Ascending aorta (tissue), 2 donors: ENCODE data around the gene SLC6A3. TPM values are rescaled to one million over a fixed set of nuclear protein-coding genes. Genes with fewer than 3 reads are reported as not detected.

Experiments used
- DNase-seq, 2 donors: peaks; one replicate each; pipeline ENCODE4 v3.0.0-alpha.2; 2019; ENCODE audit warnings: low spot score in 2 of 2
- H3K27ac ChIP-seq, 2 donors: fragments of 200-600 bp; sonication (generic); one replicate each; pipeline ENCODE4 v1.5.1; 2016 to 2017; ENCODE audit warnings: mild to moderate bottlenecking in 1 of 2
- H3K27me3 ChIP-seq: fragments of 200-600 bp; sonication (generic); one replicate; pipeline ENCODE4 v1.5.1; 2017
- H3K36me3 ChIP-seq, 2 donors: fragments of 200-600 bp; sonication (generic); one replicate each; pipeline ENCODE4 v1.5.1; 2016
- H3K4me1 ChIP-seq, 2 donors: fragments of 200-600 bp; sonication (generic); one replicate each; pipeline ENCODE4 v1.5.1; 2016 to 2017; ENCODE audit warnings: mild to moderate bottlenecking in 1 of 2
- H3K4me3 ChIP-seq, 2 donors: fragments of 200-600 bp; sonication (generic); one replicate each; pipeline ENCODE4 v1.5.1; 2016 to 2017; ENCODE audit warnings: mild to moderate bottlenecking in 1 of 2
- H3K9me3 ChIP-seq, 2 donors: fragments of 200-600 bp; sonication (generic); one replicate each; pipeline ENCODE4 v1.5.1; 2016
- intact Hi-C: fragments of 100-400 bp; cut with DNase I; formaldehyde crosslinking; loops from one replicate; pipeline ENCODE4 v1.15.1; 2023
- total RNA-seq: library from RNA; depleted of rRNA; stranded (reverse); fragments of >200 nt; gene quantifications from one replicate; pipeline ENCODE4 v1.1.0, GENCODE V29; 2016
- TF ChIP-seq, protein P1 (sequence below), 3 experiments: fragments of 200-600 bp in 2 of 3; fragments of 450-650 bp in 1 of 3; sonication (generic) in 2 of 3; IDR thresholded peaks; one replicate each; pipeline ENCODE4 v1.5.1; 2016 to 2019; ENCODE audit warnings: antibody characterized with exemption in 3 of 3, mild to moderate bottlenecking in 1 of 3, moderate library complexity in 1 of 3

Gene SLC6A3
- total RNA-seq, 1 donor from 2014 or later, result not detected

DNA sequence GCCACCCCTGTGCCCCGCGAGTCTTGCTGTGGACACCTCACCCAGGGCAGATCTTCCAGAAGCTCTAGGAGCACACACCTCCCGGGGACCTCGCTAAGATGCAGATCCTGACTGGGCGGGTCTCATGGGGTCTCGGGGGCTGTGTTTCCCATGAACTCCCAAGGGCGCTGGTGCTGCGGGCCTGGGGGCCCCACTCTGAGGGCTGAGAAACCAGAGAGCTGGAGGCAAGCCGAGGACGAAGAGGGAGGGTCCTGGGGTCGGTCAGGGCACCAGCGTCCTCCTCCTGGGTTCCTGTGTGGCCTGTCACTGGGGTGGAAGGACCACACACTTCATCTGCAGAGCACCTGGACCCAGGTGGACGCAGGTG lies 30.2 kb downstream of the SLC6A3 start:
- Histone ChIP-seq H3K4me1 (no peaks in the 10 kb centered on the region), H3K36me3 (no peaks in the 10 kb centered on the region), H3K9me3 (no peaks in the 10 kb centered on the region), H3K4me3 (no peak overlapping the region), H3K27ac (no peak overlapping the region), H3K27me3 (no peaks in the 10 kb centered on the region)
- intact Hi-C loops, result no loop called here
- TF ChIP-seq, protein P1, sequence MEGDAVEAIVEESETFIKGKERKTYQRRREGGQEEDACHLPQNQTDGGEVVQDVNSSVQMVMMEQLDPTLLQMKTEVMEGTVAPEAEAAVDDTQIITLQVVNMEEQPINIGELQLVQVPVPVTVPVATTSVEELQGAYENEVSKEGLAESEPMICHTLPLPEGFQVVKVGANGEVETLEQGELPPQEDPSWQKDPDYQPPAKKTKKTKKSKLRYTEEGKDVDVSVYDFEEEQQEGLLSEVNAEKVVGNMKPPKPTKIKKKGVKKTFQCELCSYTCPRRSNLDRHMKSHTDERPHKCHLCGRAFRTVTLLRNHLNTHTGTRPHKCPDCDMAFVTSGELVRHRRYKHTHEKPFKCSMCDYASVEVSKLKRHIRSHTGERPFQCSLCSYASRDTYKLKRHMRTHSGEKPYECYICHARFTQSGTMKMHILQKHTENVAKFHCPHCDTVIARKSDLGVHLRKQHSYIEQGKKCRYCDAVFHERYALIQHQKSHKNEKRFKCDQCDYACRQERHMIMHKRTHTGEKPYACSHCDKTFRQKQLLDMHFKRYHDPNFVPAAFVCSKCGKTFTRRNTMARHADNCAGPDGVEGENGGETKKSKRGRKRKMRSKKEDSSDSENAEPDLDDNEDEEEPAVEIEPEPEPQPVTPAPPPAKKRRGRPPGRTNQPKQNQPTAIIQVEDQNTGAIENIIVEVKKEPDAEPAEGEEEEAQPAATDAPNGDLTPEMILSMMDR (IDR thresholded peaks at IDR 0.05), result no peak
- DNase-seq, result peak in 1 of 2 donors; percentile 56

DNA sequence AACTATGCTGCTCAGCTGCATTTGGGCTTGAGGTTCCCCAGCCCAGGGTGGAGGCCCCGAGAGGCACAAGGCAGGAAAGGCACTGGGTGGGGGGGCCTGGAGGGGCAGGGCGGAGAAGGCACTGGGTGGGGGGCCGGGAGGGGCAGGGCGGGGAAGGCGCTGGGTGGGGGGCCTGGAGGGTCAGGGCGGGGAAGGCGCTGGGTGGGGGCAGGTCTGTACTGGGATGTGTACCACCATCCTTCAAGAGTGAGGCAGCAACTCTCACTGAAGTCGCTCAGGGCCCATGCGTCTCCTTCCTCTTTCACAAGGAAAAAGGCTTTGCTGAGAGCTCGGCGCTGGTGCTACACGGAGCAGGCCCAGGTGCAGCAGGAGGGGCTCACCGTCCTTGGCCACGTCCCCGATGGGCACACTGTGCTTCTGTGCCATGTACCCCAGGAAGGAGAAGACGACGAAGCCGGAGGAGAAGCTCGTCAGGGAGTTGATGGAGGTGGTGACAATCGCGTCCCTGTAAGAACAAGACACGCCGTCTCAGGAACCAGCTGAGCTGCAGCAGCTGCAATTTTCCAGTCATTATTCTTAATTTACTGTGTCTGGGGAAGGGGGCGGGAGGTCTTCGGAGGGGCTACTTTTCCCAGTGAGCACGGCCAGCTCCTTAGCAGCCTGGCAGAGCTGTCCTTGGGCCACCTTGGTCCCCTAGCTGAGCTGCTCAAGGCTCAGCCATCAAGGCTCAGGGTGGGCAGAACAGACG lies 30.8 kb downstream of the SLC6A3 start:
- Histone ChIP-seq H3K27ac (no peak overlapping the region), H3K36me3 (no peaks in the 10 kb centered on the region), H3K9me3 (no peaks in the 10 kb centered on the region), H3K4me1 (no peaks in the 10 kb centered on the region), H3K4me3 (no peak overlapping the region), H3K27me3 (no peaks in the 10 kb centered on the region)
- TF ChIP-seq, protein P1 (IDR thresholded peaks at IDR 0.05), result no peak
- peak in 1 of 2 donors; percentile 47 for DNase-seq
- intact Hi-C loops, result no loop called here

DNA sequence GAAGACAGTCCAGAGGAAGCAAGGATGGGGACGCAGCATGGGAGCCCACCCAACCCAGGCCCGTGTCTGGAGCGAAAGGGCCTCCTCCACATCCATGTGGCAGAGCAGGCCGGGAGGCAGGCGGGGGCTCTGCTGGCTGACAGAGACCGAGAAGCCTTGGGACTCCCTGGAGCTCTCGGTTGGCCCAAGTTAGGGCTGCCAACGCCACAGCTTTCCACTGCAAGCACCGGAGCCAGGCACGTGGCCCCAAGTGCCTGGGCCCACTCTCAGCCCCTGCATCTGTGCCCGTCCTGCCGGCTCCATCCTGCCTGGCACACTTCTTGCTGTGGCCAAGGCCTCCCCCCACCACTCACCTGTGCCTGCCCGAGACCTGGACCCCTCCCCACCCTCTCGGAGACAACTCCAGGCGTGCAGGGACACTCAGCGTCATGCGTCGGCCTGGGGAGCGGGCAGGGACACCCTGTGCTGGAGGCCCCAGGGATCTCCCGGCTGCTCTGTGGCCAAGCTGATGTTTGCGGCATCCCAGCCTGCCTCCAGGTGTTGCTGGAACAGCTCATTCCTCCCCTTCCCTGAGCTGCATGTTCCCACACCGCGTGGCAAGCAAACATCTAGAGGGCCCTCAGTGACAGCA lies 31.5 kb downstream of the SLC6A3 start:
- H3K27me3 ChIP-seq, result no peaks in the 10 kb centered on the region
- H3K4me1 ChIP-seq, result no peaks in the 10 kb centered on the region
- no peaks in the 10 kb centered on the region for H3K9me3 ChIP-seq
- TF ChIP-seq, protein P1 (IDR thresholded peaks at IDR 0.05), result no peak
- peak in 1 of 2 donors; percentile 58 for DNase-seq
- no peak overlapping the region for H3K4me3 ChIP-seq
- H3K36me3 ChIP-seq, result no peaks in the 10 kb centered on the region
- intact Hi-C loops, result no loop called here
- H3K27ac ChIP-seq, result no peak overlapping the region

DNA sequence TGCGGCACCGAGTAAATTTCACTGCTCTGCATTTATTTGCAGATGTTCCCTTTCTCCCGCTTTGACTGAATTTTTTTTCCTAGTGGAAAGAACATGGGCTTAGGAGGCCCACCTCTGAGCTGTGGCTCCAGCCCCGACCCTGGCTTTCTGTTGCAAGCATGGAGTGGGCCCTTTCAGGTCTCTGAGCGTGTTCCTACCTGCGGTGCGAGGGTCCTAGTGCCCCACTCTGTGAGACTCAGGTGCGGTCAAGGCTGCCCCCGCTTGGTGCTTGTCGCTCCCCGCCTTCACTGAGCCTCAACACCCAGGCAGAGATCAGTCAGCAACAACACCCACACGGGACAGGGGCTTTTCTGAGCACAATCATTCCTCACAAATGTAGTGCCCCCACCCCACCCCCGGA lies 32.0 kb downstream of the SLC6A3 start:
- Histone ChIP-seq H3K4me1 (no peaks in the 10 kb centered on the region), H3K9me3 (no peaks in the 10 kb centered on the region), H3K36me3 (no peaks in the 10 kb centered on the region), H3K4me3 (no peak overlapping the region), H3K27me3 (no peaks in the 10 kb centered on the region), H3K27ac (no peak overlapping the region)
- TF ChIP-seq, protein P1 (IDR thresholded peaks at IDR 0.05), result no peak
- intact Hi-C loops, result no loop called here
- DNase-seq, result peak in 1 of 2 donors; percentile 25

DNA sequence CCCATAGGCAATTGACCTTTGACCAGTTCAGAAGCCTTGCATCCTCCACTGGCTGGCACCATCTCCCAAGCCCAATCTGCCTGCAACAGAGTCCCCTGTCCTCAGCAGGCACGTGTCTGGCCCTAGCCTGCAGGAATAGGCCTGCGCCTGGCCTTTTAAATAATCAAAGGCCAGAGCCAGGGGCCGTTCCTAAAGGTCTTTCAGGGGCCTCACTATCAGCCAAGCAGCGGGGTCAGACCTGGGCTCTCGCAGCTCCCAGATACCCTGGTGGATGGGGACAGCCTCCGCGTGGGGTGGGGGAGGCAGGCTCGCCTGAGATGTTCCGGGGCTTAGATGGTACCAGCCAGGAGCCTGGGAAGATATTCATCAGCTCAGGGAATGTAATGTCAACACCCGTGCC lies 32.6 kb downstream of the SLC6A3 start:
- TF ChIP-seq, protein P1 (IDR thresholded peaks at IDR 0.05), result no peak
- Histone ChIP-seq H3K27ac (no peak overlapping the region), H3K9me3 (no peaks in the 10 kb centered on the region), H3K4me3 (no peak overlapping the region), H3K36me3 (no peaks in the 10 kb centered on the region), H3K4me1 (no peaks in the 10 kb centered on the region), H3K27me3 (no peaks in the 10 kb centered on the region)
- DNase-seq, result peak in 1 of 2 donors; percentile 47
- intact Hi-C loops, result no loop called here
